Liver (tissue), 3 donors: ENCODE results near the gene CDC7.

Source experiments
- CTCF ChIP-seq: fragments of 150-350 bp; IDR thresholded peaks from 2 replicates; pipeline ENCODE4 v1.5.1; 2017; ENCODE audit warnings: improper control_type of control experiment, low read depth, low read length; ENCODE audit not compliant: missing input control
- RAD21 ChIP-seq, 2 donors: IDR thresholded peaks; 2 replicates each; pipeline ENCODE4 v1.6.1; 2016; ENCODE audit warnings: antibody characterized with exemption in 2 of 2, mild to moderate bottlenecking in 2 of 2
- donor health status: healthy.
- donor health status: healthy.

GRCh38 chr1:91569411-91570119 is 68.9 kb downstream of the CDC7 start:
- no peak for TF ChIP-seq CTCF
- TF ChIP-seq RAD21 (IDR thresholded peaks at IDR 0.05): no peak
